GM23338 (cell line): ENCODE measurements around the gene TUBAL3. TPM values are rescaled to one million over a fixed set of nuclear protein-coding genes. Genes with fewer than 3 reads are reported as not detected.

ENCODE experiments used
- ATAC-seq: fragments of 200-7000 bp; cut with Tn5 transposase; 3 replicates; pipeline ENCODE4 v1.9.1; 2020
- DNase-seq: peaks from one replicate; pipeline ENCODE4 v3.0.0-alpha.2; 2015; ENCODE audit warnings: low spot score
- H2AFZ ChIP-seq: fragments of 200-600 bp; sonication (generic); 2 replicates; pipeline ENCODE4 v1.8.0; 2016; ENCODE audit warnings: antibody characterized with exemption, mild to moderate bottlenecking, moderate library complexity
- H3F3A ChIP-seq: fragments of 200-600 bp; sonication (generic); replicated peaks from 2 replicates; pipeline ENCODE4 v1.8.0; 2017; ENCODE audit warnings: antibody characterized with exemption, mixed run types, low read depth
- H3K27ac ChIP-seq: fragments of 200-600 bp; sonication (generic); 2 replicates; pipeline ENCODE4 v1.6.1; 2016; ENCODE audit warnings: low read depth
- H3K27me3 ChIP-seq: fragments of 200-600 bp; sonication (generic); 2 replicates; pipeline ENCODE4 v1.8.0; 2016; ENCODE audit warnings: mild to moderate bottlenecking, mixed run types, moderate library complexity; ENCODE audit not compliant: insufficient read depth
- H3K36me3 ChIP-seq: fragments of 200-600 bp; sonication (generic); 2 replicates; pipeline ENCODE4 v1.8.0; 2016; ENCODE audit warnings: mild to moderate bottlenecking; ENCODE audit not compliant: insufficient read depth
- H3K4me1 ChIP-seq: fragments of 200-600 bp; sonication (generic); 2 replicates; pipeline ENCODE4 v1.8.0; 2016; ENCODE audit warnings: mild to moderate bottlenecking, moderate library complexity; ENCODE audit not compliant: insufficient read depth
- H3K4me2 ChIP-seq: fragments of 200-600 bp; sonication (generic); 2 replicates; pipeline ENCODE4 v1.7.1; 2017; ENCODE audit warnings: mixed run types
- H3K4me3 ChIP-seq: fragments of 200-600 bp; sonication (generic); 2 replicates; pipeline ENCODE4 v1.6.1; 2016; ENCODE audit warnings: mixed run types
- H3K79me2 ChIP-seq: fragments of 200-600 bp; sonication (generic); replicated peaks from 2 replicates; pipeline ENCODE4 v1.8.0; 2017; ENCODE audit warnings: mild to moderate bottlenecking; ENCODE audit not compliant: insufficient read depth
- H3K9me2 ChIP-seq: fragments of 200-600 bp; sonication (generic); 2 replicates; pipeline ENCODE4 v1.8.0; 2017; ENCODE audit not compliant: insufficient read depth
- H4K20me1 ChIP-seq: fragments of 200-600 bp; sonication (generic); replicated peaks from 2 replicates; pipeline ENCODE4 v1.8.0; 2017; ENCODE audit warnings: mild to moderate bottlenecking; ENCODE audit not compliant: insufficient read depth
- H3K27ac Mint-ChIP-seq: 2 replicates; pipeline ENCODE4 v1.8.0; 2020; ENCODE audit warnings: inconsistent platforms, mild to moderate bottlenecking, moderate library complexity, mixed read lengths
- H3K27me3 Mint-ChIP-seq: 3 replicates; pipeline ENCODE4 v1.8.0; 2022; ENCODE audit warnings: low read depth, mild to moderate bottlenecking, moderate library complexity, mixed read lengths, inconsistent platforms; ENCODE audit not compliant: insufficient read depth, poor library complexity
- H3K36me3 Mint-ChIP-seq: 3 replicates; pipeline ENCODE4 v1.8.0; 2021; ENCODE audit warnings: low read depth, mild to moderate bottlenecking, inconsistent platforms, moderate library complexity, mixed read lengths
- H3K4me1 Mint-ChIP-seq: 3 replicates; pipeline ENCODE4 v1.8.0; 2020; ENCODE audit warnings: mild to moderate bottlenecking, inconsistent platforms, mixed read lengths
- H3K4me3 Mint-ChIP-seq: 3 replicates; pipeline ENCODE4 v1.8.0; 2021; ENCODE audit warnings: moderate library complexity, mild to moderate bottlenecking, inconsistent platforms, mixed read lengths
- H3K9me3 Mint-ChIP-seq: 3 replicates; pipeline ENCODE4 v1.8.0; 2020; ENCODE audit warnings: moderate library complexity, mild to moderate bottlenecking, inconsistent platforms, mixed read lengths
- CREB1 ChIP-seq: fragments of 250-450 bp; sonication (Bioruptor Pico); IDR thresholded peaks from 2 replicates; pipeline ENCODE4 v1.5.0; 2020; ENCODE audit warnings: low read depth, mild to moderate bottlenecking, moderate library complexity
- EZH2 ChIP-seq: fragments of 200-600 bp; sonication (generic); IDR thresholded peaks from one replicate; pipeline ENCODE4 v1.8.0; 2017; ENCODE audit warnings: antibody characterized with exemption, mild to moderate bottlenecking, low read depth; ENCODE audit not compliant: unreplicated experiment
- EZH2phosphoT487 ChIP-seq: fragments of 200-600 bp; sonication (generic); IDR thresholded peaks from one replicate; pipeline ENCODE4 v1.8.1; 2018; ENCODE audit warnings: antibody characterized with exemption; ENCODE audit not compliant: unreplicated experiment
- JUNB ChIP-seq: IDR thresholded peaks from one replicate; pipeline ENCODE4 v1.6.1; 2016; ENCODE audit warnings: antibody characterized with exemption; ENCODE audit not compliant: unreplicated experiment
- NANOG ChIP-seq: IDR thresholded peaks from 2 replicates; pipeline ENCODE4 v1.6.1; 2016; ENCODE audit warnings: antibody characterized with exemption, borderline replicate concordance
- POLR2AphosphoS5 ChIP-seq: IDR thresholded peaks from 2 replicates; pipeline ENCODE4 v1.6.1; 2016; ENCODE audit warnings: antibody characterized with exemption, low read depth
- STAT1 ChIP-seq: IDR thresholded peaks from one replicate; pipeline ENCODE4 v1.6.1; 2016; ENCODE audit warnings: antibody characterized with exemption; ENCODE audit not compliant: unreplicated experiment
- ZNF114 ChIP-seq: fragments of 250-450 bp; sonication (Bioruptor Pico); IDR thresholded peaks from 2 replicates; pipeline ENCODE4 v1.5.0; 2020; ENCODE audit warnings: mild to moderate bottlenecking, moderate library complexity
- ZNF331 ChIP-seq: fragments of 250-450 bp; sonication (Bioruptor Pico); IDR thresholded peaks from 2 replicates; pipeline ENCODE4 v1.5.0; 2020; ENCODE audit warnings: low read depth, mild to moderate bottlenecking, moderate library complexity
- polyA plus RNA-seq: library from polyadenylated mRNA; unstranded; fragments of >200 nt; fragmentation: Nextera tagmentation; extraction: Ambion mirVana; gene quantifications from 2 replicates; pipeline ENCODE4 v1.2.1, GENCODE V29; 2016
- total RNA-seq: library from RNA; depleted of rRNA; stranded (reverse); fragments of >200 nt; shearing (Covaris generic); gene quantifications from 2 replicates; pipeline ENCODE4 v1.2.3, GENCODE V29; 2014
- TF ChIP-seq, protein P1 (sequence below): IDR thresholded peaks from one replicate; pipeline ENCODE4 v1.6.1; 2018; ENCODE audit warnings: antibody characterized with exemption; ENCODE audit not compliant: unreplicated experiment
- TF ChIP-seq, protein P2 (sequence below), 2 experiments: fragments of 200-600 bp in 1 of 2; sonication (generic) in 1 of 2; conservative IDR thresholded peaks; 2 replicates each; pipeline versions ENCODE4 v1.5.1 to v1.6.1; 2016 to 2017; ENCODE audit warnings: antibody characterized with exemption in 2 of 2, low read depth in 2 of 2, mild to moderate bottlenecking in 2 of 2, moderate library complexity in 1 of 2
- TF ChIP-seq, protein P3 (sequence below): IDR thresholded peaks from 2 replicates; pipeline ENCODE4 v1.6.1; 2016; ENCODE audit warnings: antibody characterized with exemption

TUBAL3 gene
- total and polyA plus RNA-seq, 2 experiments from 2014 or later: not detected

DNA sequence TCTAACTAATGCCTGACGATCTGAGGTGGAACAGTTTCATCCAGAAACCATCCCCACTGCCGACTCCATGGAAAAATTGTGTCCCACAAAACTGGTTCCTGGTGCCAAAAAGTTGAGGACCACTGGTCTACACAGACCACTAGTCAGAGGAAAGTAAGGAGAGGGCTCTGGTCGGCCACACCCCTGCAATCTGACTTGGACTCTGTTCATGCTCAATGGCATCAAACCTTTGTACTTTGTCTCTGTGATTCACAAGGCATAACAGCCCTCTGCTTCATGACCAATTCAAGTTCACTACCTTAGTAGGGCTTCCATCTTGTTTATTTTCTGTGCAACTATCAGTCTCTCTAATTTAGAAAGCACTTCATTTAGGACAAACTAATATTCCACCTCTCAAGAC is 1.8 kb downstream of the TUBAL3 start (continued):
- TF ChIP-seq, protein P1, sequence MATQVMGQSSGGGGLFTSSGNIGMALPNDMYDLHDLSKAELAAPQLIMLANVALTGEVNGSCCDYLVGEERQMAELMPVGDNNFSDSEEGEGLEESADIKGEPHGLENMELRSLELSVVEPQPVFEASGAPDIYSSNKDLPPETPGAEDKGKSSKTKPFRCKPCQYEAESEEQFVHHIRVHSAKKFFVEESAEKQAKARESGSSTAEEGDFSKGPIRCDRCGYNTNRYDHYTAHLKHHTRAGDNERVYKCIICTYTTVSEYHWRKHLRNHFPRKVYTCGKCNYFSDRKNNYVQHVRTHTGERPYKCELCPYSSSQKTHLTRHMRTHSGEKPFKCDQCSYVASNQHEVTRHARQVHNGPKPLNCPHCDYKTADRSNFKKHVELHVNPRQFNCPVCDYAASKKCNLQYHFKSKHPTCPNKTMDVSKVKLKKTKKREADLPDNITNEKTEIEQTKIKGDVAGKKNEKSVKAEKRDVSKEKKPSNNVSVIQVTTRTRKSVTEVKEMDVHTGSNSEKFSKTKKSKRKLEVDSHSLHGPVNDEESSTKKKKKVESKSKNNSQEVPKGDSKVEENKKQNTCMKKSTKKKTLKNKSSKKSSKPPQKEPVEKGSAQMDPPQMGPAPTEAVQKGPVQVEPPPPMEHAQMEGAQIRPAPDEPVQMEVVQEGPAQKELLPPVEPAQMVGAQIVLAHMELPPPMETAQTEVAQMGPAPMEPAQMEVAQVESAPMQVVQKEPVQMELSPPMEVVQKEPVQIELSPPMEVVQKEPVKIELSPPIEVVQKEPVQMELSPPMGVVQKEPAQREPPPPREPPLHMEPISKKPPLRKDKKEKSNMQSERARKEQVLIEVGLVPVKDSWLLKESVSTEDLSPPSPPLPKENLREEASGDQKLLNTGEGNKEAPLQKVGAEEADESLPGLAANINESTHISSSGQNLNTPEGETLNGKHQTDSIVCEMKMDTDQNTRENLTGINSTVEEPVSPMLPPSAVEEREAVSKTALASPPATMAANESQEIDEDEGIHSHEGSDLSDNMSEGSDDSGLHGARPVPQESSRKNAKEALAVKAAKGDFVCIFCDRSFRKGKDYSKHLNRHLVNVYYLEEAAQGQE: no peak
- TF ChIP-seq JUNB (no peak), NANOG (no peak), ZNF114 (CRISPR knock-in tag) (no peak), STAT1 (no peak), EZH2 (no peak), EZH2phosphoT487 (no peak), ZNF331 (CRISPR knock-in tag) (no peak), CREB1 (CRISPR knock-in tag) (no peak)
- TF ChIP-seq, protein P2, sequence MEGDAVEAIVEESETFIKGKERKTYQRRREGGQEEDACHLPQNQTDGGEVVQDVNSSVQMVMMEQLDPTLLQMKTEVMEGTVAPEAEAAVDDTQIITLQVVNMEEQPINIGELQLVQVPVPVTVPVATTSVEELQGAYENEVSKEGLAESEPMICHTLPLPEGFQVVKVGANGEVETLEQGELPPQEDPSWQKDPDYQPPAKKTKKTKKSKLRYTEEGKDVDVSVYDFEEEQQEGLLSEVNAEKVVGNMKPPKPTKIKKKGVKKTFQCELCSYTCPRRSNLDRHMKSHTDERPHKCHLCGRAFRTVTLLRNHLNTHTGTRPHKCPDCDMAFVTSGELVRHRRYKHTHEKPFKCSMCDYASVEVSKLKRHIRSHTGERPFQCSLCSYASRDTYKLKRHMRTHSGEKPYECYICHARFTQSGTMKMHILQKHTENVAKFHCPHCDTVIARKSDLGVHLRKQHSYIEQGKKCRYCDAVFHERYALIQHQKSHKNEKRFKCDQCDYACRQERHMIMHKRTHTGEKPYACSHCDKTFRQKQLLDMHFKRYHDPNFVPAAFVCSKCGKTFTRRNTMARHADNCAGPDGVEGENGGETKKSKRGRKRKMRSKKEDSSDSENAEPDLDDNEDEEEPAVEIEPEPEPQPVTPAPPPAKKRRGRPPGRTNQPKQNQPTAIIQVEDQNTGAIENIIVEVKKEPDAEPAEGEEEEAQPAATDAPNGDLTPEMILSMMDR (conservative IDR thresholded peaks at IDR 0.05; ENCODE audit: low read depth in 2 of 2): no peak
- TF ChIP-seq, protein P3, sequence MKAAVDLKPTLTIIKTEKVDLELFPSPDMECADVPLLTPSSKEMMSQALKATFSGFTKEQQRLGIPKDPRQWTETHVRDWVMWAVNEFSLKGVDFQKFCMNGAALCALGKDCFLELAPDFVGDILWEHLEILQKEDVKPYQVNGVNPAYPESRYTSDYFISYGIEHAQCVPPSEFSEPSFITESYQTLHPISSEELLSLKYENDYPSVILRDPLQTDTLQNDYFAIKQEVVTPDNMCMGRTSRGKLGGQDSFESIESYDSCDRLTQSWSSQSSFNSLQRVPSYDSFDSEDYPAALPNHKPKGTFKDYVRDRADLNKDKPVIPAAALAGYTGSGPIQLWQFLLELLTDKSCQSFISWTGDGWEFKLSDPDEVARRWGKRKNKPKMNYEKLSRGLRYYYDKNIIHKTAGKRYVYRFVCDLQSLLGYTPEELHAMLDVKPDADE: no peak

DNA sequence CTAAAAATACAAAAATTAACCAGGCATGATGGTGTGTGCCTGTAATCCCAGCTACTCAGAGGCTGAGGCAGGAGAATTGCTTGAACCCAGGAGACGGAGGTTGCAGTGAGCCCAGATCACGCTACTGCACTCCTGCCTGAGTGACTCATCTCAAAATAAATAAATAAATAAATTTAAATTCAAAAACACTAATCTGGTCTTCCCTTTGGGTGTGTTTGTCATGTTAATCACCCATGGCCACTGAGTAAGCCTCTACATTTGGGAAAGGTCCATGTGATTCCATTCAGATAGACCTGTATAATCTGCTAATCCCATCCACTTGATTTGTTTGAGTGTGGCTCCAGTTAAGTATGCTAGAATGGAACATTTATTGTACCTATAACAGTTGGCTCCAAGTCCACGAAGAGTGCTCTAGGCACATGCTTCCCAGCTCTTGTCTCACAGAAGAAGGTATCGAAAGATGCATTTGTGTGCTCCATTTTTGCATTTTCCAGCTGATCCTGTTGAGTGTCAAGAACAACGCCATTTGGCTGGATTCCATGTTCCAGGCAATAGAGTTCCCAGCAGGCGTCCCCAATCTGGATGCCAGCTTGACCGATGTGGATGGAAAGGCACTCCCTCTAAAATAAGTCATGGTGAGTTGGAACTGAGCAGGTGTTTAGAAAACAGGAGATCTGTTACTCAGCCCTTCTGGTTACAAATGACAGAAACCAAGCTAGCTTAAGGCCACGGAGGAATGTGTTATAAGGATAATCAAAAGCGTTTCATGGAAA is 4.0 kb downstream of the TUBAL3 start:
- H3K27ac ChIP-seq: no peak overlapping the region
- Mint-ChIP-seq H3K4me3 (no peak overlapping the region), H3K27ac (no peak overlapping the region), H3K27me3 (peaks cover under 1% of the 10 kb centered on the region), H3K9me3 (no peaks in the 10 kb centered on the region; the same call in 2 of the 3 replicates), H3K4me1 (no peaks in the 10 kb centered on the region), H3K36me3 (no peaks in the 10 kb centered on the region)
- H3K4me2 ChIP-seq: no peak overlapping the region
- H2AFZ ChIP-seq: no peak overlapping the region
- H3K79me2 ChIP-seq: no peaks in the 10 kb centered on the region
- H3K27me3 ChIP-seq: no peaks in the 10 kb centered on the region
- no peaks in the 10 kb centered on the region for H3F3A ChIP-seq
- DNase-seq (no peak), ATAC-seq (no peak)
- H3K9me2 ChIP-seq: peaks cover 4% of the 10 kb centered on the region; the same call in 1 of the 2 replicates
- H3K4me1 ChIP-seq: no peaks in the 10 kb centered on the region
- no peaks in the 10 kb centered on the region for H3K36me3 ChIP-seq
- H4K20me1 ChIP-seq: no peaks in the 10 kb centered on the region
- no peak overlapping the region for H3K4me3 ChIP-seq
- TF ChIP-seq STAT1 (no peak), POLR2AphosphoS5 (no peak), ZNF331 (CRISPR knock-in tag) (no peak), ZNF114 (CRISPR knock-in tag) (no peak), CREB1 (CRISPR knock-in tag) (no peak), EZH2phosphoT487 (no peak)
- TF ChIP-seq, protein P2 (conservative IDR thresholded peaks at IDR 0.05; ENCODE audit: low read depth in 2 of 2): no peak
- TF ChIP-seq, protein P3: no peak
- TF ChIP-seq, protein P1: no peak
